Parathyroid adenoma (tissue), 2 donors: ENCODE data around the gene ABCC11.

Experiments
- H2AFZ ChIP-seq: fragments of 300-600 bp; sonication (generic); one replicate; pipeline ENCODE4 v1.7.0; 2017; ENCODE audit warnings: antibody characterized with exemption, mild to moderate bottlenecking
- H3K27ac ChIP-seq: fragments of 300-600 bp; sonication (generic); one replicate; pipeline ENCODE4 v1.7.0; 2017
- H3K27me3 ChIP-seq: fragments of 300-600 bp; sonication (generic); one replicate; pipeline ENCODE4 v1.7.0; 2017; ENCODE audit warnings: low read length; ENCODE audit not compliant: control insufficient read depth, insufficient read depth
- H3K36me3 ChIP-seq: fragments of 300-600 bp; sonication (generic); one replicate; pipeline ENCODE4 v1.7.0; 2017; ENCODE audit warnings: low read length; ENCODE audit not compliant: control insufficient read depth, insufficient read depth
- H3K4me1 ChIP-seq: fragments of 300-600 bp; sonication (generic); one replicate; pipeline ENCODE4 v1.7.0; 2017; ENCODE audit warnings: control low read depth
- H3K4me2 ChIP-seq: fragments of 300-600 bp; sonication (generic); one replicate; pipeline ENCODE4 v1.7.0; 2017; ENCODE audit warnings: low read length
- H3K4me3 ChIP-seq: fragments of 300-600 bp; sonication (generic); one replicate; pipeline ENCODE4 v1.7.0; 2017; ENCODE audit warnings: low read depth, low read length
- H3K79me2 ChIP-seq: fragments of 300-600 bp; sonication (generic); one replicate; pipeline ENCODE4 v1.7.0; 2017; ENCODE audit warnings: control low read depth
- H3K9ac ChIP-seq: fragments of 300-600 bp; sonication (generic); one replicate; pipeline ENCODE4 v1.7.0; 2017; ENCODE audit warnings: mild to moderate bottlenecking
- H3K9me3 ChIP-seq: fragments of 300-600 bp; sonication (generic); one replicate; pipeline ENCODE4 v1.7.0; 2017; ENCODE audit warnings: low read length; ENCODE audit not compliant: control insufficient read depth
- CTCF ChIP-seq: fragments of 300-600 bp; sonication (generic); IDR thresholded peaks from one replicate; pipeline ENCODE4 v1.7.0; 2017; ENCODE audit warnings: antibody characterized with exemption, mild to moderate bottlenecking
- donor health status: primary hyperparathyroidism.

Gene ABCC11

GRCh38 chr16:48180868-48181480 is 66.4 kb downstream of the ABCC11 start:
- Histone ChIP-seq H3K4me1 (no peaks in the 10 kb centered on the region), H3K4me2 (no peak overlapping the region), H3K4me3 (no peak overlapping the region), H3K79me2 (no peaks in the 10 kb centered on the region), H2AFZ (no peak overlapping the region), H3K9ac (no peak overlapping the region), H3K27ac (no peak overlapping the region), H3K36me3 (no peaks in the 10 kb centered on the region), H3K27me3 (no peaks in the 10 kb centered on the region), H3K9me3 (no peaks in the 10 kb centered on the region)
- TF ChIP-seq CTCF = no peak

GRCh38 chr16:48176635-48177408 is 70.5 kb downstream of the ABCC11 start:
- no peaks in the 10 kb centered on the region for H3K36me3 ChIP-seq
- no peaks in the 10 kb centered on the region for H3K4me1 ChIP-seq
- no peaks in the 10 kb centered on the region for H3K79me2 ChIP-seq
- no peak overlapping the region for H3K4me2 ChIP-seq
- H3K27me3 ChIP-seq = no peaks in the 10 kb centered on the region
- no peak overlapping the region for H3K9ac ChIP-seq
- H3K27ac ChIP-seq = no peak overlapping the region
- H2AFZ ChIP-seq = no peak overlapping the region
- H3K4me3 ChIP-seq = no peak overlapping the region
- no peaks in the 10 kb centered on the region for H3K9me3 ChIP-seq
- no peak for TF ChIP-seq CTCF

DNA sequence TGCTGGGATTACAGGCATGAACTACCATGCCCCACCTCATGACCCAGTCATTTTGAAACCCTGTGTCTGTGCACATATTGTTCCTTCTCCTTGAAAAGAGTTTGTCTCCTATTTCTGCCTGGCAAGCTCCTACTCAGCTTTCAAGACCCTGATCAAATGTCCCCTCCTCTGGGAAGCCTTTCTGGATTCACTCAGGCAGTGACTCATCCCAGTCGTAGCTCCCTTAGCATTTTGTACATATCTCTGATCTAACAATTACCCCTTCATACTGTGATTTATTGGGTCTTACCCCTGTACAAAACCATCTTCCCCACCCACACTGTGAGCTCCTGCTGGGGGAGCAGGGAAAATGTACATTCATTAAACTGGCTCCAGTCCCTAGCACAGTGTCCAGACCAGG is 73.5 kb downstream of the ABCC11 start:
- H3K27ac ChIP-seq = no peak overlapping the region
- H3K27me3 ChIP-seq = no peaks in the 10 kb centered on the region
- H3K9me3 ChIP-seq = no peaks in the 10 kb centered on the region
- no peaks in the 10 kb centered on the region for H3K79me2 ChIP-seq
- H3K4me2 ChIP-seq = no peak overlapping the region
- H2AFZ ChIP-seq = no peak overlapping the region
- no peak overlapping the region for H3K4me3 ChIP-seq
- no peaks in the 10 kb centered on the region for H3K36me3 ChIP-seq
- H3K9ac ChIP-seq = no peak overlapping the region
- no peak for TF ChIP-seq CTCF
- H3K4me1 ChIP-seq = no peaks in the 10 kb centered on the region

DNA sequence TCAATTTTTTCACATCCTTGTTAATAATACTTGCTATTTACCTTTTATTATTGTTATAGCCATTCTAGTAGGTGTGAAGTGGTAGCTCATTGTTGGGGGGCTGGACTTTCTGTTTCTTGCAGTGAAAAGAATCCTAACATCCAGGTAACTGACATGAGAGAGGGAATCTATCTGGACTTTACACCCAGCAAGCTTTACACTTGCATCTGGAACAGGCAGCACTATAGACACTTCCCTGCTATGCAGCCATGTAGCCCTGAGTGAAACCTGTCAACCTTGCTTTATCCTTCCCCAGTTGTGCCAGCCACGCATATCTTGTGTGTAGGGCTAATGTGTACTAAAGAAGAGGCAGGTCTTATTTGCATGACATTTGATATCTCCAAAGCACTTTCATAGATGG is 74.7 kb downstream of the ABCC11 start:
- no peak overlapping the region for H3K4me3 ChIP-seq
- H3K4me1 ChIP-seq = no peaks in the 10 kb centered on the region
- no peaks in the 10 kb centered on the region for H3K27me3 ChIP-seq
- no peaks in the 10 kb centered on the region for H3K36me3 ChIP-seq
- no peak overlapping the region for H2AFZ ChIP-seq
- no peaks in the 10 kb centered on the region for H3K79me2 ChIP-seq
- no peak overlapping the region for H3K9ac ChIP-seq
- no peak for TF ChIP-seq CTCF
- H3K27ac ChIP-seq = no peak overlapping the region
- no peak overlapping the region for H3K4me2 ChIP-seq
- H3K9me3 ChIP-seq = no peaks in the 10 kb centered on the region

DNA sequence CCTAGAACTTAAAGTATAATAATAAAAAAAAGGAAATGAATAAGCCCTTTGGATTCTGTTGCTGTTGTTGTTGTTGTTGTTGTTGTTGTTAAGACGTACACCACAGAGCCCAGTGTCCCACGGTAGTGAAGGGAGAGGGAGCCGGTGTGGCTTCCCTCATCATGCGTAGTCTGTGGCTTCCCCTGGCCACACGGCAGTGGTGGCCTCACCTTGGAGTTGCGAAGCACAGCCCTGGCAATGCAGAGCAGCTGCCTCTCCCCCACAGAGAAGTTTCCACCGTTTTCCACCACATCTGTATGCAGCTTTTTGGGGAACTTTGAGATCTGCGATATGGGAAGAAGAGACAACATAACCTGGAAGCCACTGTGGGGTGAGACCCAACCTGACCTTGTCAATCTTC is 77.4 kb downstream of the ABCC11 start:
- Histone ChIP-seq H2AFZ (no peak overlapping the region), H3K27ac (no peak overlapping the region), H3K9ac (no peak overlapping the region), H3K4me1 (no peaks in the 10 kb centered on the region), H3K4me3 (no peak overlapping the region), H3K79me2 (no peaks in the 10 kb centered on the region), H3K27me3 (no peaks in the 10 kb centered on the region), H3K4me2 (no peak overlapping the region), H3K9me3 (no peaks in the 10 kb centered on the region), H3K36me3 (no peaks in the 10 kb centered on the region)
- no peak for TF ChIP-seq CTCF
